Measurements from ENCODE around the gene ORC2.

ORC2 gene

DNA sequence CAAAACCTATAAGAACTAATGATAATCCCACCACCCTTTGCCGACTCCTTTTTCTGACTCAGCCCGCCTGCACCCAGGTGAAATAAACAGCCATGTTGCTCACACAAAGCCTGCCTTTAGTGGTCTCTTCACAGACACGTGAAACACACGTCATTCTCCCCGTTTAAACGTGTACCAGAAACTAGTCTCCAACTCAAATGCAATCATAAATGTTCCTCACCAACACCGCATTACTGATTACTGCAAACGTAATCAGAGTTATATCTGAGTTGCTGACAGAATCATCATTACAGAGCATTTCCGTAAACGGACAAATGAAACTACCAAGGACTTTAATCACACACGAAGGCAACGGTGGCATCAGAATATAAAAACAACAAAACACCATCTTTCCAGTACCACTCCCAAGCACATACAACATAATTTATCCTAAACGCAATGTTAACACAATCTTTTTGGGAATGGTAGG, 100.9 kb downstream of the ORC2 start:
- no peak for TF ChIP-seq YY1 (IDR thresholded peaks at IDR 0.05; ENCODE audit: low read depth)
- no peak for TF ChIP-seq EGR1 (IDR thresholded peaks at IDR 0.05)
- TF ChIP-seq CREB1 (IDR thresholded peaks at IDR 0.05; ENCODE audit: low read depth), result no peak
- TF ChIP-seq, protein P1, sequence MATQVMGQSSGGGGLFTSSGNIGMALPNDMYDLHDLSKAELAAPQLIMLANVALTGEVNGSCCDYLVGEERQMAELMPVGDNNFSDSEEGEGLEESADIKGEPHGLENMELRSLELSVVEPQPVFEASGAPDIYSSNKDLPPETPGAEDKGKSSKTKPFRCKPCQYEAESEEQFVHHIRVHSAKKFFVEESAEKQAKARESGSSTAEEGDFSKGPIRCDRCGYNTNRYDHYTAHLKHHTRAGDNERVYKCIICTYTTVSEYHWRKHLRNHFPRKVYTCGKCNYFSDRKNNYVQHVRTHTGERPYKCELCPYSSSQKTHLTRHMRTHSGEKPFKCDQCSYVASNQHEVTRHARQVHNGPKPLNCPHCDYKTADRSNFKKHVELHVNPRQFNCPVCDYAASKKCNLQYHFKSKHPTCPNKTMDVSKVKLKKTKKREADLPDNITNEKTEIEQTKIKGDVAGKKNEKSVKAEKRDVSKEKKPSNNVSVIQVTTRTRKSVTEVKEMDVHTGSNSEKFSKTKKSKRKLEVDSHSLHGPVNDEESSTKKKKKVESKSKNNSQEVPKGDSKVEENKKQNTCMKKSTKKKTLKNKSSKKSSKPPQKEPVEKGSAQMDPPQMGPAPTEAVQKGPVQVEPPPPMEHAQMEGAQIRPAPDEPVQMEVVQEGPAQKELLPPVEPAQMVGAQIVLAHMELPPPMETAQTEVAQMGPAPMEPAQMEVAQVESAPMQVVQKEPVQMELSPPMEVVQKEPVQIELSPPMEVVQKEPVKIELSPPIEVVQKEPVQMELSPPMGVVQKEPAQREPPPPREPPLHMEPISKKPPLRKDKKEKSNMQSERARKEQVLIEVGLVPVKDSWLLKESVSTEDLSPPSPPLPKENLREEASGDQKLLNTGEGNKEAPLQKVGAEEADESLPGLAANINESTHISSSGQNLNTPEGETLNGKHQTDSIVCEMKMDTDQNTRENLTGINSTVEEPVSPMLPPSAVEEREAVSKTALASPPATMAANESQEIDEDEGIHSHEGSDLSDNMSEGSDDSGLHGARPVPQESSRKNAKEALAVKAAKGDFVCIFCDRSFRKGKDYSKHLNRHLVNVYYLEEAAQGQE (IDR thresholded peaks at IDR 0.05; ENCODE audit: low read depth), result no peak
- TF ChIP-seq FOXM1 (IDR thresholded peaks at IDR 0.05; ENCODE audit: borderline replicate concordance, low read depth), result no peak
- TF ChIP-seq, protein P2, sequence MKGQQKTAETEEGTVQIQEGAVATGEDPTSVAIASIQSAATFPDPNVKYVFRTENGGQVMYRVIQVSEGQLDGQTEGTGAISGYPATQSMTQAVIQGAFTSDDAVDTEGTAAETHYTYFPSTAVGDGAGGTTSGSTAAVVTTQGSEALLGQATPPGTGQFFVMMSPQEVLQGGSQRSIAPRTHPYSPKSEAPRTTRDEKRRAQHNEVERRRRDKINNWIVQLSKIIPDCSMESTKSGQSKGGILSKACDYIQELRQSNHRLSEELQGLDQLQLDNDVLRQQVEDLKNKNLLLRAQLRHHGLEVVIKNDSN (IDR thresholded peaks at IDR 0.05), result no peak
- no peak for TF ChIP-seq TCF12 (IDR thresholded peaks at IDR 0.05; ENCODE audit: low read depth)
- TF ChIP-seq ZBTB7A (IDR thresholded peaks at IDR 0.05; ENCODE audit: low read depth), result no peak
- no peak for TF ChIP-seq CEBPB (IDR thresholded peaks at IDR 0.05)
- TF ChIP-seq, protein P3, sequence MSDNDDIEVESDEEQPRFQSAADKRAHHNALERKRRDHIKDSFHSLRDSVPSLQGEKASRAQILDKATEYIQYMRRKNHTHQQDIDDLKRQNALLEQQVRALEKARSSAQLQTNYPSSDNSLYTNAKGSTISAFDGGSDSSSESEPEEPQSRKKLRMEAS (IDR thresholded peaks at IDR 0.05), result no peak
- TF ChIP-seq TEAD4 (IDR thresholded peaks at IDR 0.05), result no peak
- TF ChIP-seq RAD21 (IDR thresholded peaks at IDR 0.05; ENCODE audit: low read depth), result no peak
- no peak for TF ChIP-seq EP300 (IDR thresholded peaks at IDR 0.05; ENCODE audit: borderline replicate concordance)
- no peak for TF ChIP-seq TAF1 (IDR thresholded peaks at IDR 0.05; ENCODE audit: low read depth)
- TF ChIP-seq NFIC (IDR thresholded peaks at IDR 0.05), result no peak

DNA sequence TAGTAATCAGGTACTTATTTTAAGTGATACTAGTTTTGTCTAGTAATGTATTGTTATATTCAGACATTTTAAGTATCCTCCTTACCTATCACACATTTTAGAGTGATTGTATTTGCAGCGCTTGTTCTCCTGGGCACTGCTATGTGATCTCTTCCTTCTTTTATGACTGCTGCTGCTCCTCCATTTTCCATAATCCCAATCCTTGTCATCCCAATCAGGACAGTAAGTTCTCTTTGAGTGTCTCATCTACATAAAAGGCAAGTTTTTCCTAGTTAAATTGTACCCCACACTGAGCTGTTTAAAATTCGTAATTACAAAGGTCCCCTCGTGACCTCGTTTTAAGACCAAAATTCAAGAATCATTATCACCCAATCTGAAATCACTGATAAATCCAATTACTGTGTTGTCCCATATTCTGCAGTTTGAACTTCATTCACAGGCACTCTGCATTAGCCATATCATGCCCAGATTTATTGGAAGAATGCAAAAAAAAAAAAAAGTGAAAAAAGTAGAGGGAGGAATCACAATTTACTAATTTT, 101.8 kb downstream of the ORC2 start:
- TF ChIP-seq CREB1 (IDR thresholded peaks at IDR 0.05; ENCODE audit: low read depth) (no peak), TAF1 (IDR thresholded peaks at IDR 0.05; ENCODE audit: low read depth) (no peak), TEAD4 (IDR thresholded peaks at IDR 0.05) (no peak), ZBTB7A (IDR thresholded peaks at IDR 0.05; ENCODE audit: low read depth) (no peak), RAD21 (IDR thresholded peaks at IDR 0.05; ENCODE audit: low read depth) (no peak), NFIC (IDR thresholded peaks at IDR 0.05) (no peak)

DNA sequence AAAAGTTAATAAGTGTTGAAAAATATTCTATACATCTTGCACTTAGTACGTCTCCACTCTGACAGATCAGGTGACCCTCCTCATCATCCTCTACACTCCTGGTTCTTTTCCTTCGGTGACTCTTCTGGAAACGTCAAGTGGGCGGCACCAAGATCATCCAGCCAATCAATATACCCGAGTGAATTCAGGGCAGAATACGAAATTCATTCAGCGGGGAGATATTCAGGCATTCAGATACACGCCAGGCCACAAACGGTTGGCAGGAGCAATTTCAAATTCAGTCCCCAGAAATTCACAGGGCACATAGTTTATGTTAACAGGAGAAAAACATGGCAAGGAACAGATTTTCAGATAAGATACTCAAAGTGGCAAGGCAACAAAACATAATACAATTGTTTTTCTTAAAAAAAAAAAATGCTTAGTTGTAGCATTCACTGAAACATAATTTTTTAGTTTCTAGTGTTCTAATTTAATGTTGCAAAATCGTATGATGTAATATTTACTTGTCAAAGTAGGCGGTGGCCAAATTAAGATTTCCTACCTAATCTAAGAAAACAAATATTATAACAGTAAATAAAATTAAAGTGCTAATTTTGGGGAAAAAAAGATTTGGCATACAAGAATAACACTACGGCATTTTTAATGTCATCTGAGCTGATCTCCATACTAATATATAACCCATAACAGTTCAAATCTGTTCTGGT, 103.2 kb downstream of the ORC2 start:
- TF ChIP-seq FOXM1 (IDR thresholded peaks at IDR 0.05; ENCODE audit: borderline replicate concordance, low read depth) (no peak), RAD21 (IDR thresholded peaks at IDR 0.05; ENCODE audit: low read depth) (no peak), CREB1 (IDR thresholded peaks at IDR 0.05; ENCODE audit: low read depth) (no peak), NFIC (IDR thresholded peaks at IDR 0.05) (no peak), TEAD4 (IDR thresholded peaks at IDR 0.05) (no peak), TAF1 (IDR thresholded peaks at IDR 0.05; ENCODE audit: low read depth) (no peak), EP300 (IDR thresholded peaks at IDR 0.05; ENCODE audit: borderline replicate concordance) (no peak), TCF12 (IDR thresholded peaks at IDR 0.05; ENCODE audit: low read depth) (no peak), EGR1 (IDR thresholded peaks at IDR 0.05) (no peak), CEBPB (IDR thresholded peaks at IDR 0.05) (no peak), ZBTB7A (IDR thresholded peaks at IDR 0.05; ENCODE audit: low read depth) (no peak), YY1 (IDR thresholded peaks at IDR 0.05; ENCODE audit: low read depth) (no peak)
- TF ChIP-seq, protein P2 (IDR thresholded peaks at IDR 0.05), result no peak
- TF ChIP-seq, protein P3 (IDR thresholded peaks at IDR 0.05), result no peak
- TF ChIP-seq, protein P1 (IDR thresholded peaks at IDR 0.05; ENCODE audit: low read depth), result no peak
